Measurements from ENCODE around the gene DGKZ.
"Not testable (repeated sequence)": the region's sequence is repeated elsewhere in the genome, so short reads cannot be mapped to it uniquely, and the experiment has no call there.

Gene DGKZ

DNA sequence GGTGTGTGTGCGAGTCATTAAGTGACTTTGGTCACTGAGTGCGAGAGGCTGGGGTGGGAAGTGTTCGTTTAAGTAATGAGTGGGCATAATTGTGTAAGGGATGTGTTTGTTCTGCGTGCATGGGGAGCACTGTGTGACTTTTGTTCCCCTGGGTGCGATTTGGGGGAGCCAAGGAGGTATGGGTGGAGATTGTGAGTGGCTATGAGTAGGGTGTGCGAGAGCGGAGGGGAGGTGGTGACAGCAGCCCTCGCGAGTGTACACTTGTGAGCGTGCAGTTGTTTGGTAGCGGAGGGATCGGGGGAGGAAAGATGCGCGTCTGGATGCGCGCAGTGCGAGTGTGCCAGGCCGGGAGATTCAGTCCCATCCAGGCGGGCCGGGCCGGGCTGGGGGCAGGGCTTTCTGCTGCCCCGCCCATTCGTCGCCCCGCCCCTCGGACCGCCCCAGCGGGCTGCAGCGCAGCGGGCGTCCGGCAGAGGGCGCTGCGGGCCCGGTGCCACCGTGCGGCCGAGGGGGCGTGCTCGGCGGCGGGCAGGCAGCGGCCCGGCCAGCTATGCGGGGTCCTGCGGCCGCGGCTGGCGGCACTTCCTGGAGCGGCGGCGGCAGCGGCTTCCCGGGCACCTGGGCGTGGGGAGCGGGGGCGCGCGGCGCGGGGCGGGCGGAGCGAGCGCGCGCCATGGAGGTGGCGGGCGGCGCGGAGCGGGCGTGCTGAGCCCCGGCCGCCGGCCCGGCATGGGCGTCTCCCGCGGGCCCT, at the start of gene DGKZ:
Gene DGKZ (plus strand): TSS at position 578 of the 751 bp plus-strand sequence. CDS start 197 bp downstream, outside the sequence.
- peak; percentile 90 for DNase-seq (ENCODE audit: low spot score)

DNA sequence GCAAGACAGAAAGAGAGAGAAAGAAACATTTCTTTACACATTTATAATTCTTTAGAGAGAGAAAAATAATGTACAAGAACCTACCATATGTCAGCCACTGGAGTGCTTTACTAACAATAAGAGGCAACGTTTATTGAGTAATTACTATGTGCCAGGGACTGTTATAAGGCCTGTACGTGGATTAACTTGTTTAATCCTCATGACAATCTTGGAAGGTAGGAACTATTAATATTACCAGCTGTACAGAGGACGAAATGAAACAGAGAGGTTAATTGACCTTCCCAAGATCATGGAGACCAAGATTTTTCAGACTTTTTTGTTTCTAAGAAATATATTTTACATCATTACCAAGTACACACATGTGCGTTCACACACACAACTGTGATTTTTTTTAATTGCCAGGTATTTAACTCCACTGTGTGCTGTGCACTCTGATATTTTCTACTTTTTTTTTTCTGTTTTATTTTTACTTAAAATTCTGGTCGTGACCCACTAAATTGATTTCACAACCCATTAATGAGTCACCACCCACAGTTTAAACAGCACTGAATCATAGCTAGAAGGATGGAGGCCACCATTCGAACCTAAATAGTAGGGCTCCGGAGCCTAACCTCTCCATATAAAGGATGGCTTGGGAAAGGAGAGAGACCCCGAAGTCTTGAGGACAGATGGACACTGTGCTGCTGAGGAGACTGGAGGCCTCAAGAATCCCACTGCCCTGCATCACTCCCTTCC, 48.4 kb upstream of the DGKZ start:
- DNase-seq (ENCODE audit: low spot score) = no peak

- DNase-seq (ENCODE audit: low spot score) = no peak
Measured at GRCh38 chr11:46299451-46299961, 47.8 kb upstream of the DGKZ start.

GRCh38 chr11:46300270-46300669, 47.0 kb upstream of the DGKZ start:
- no peak for DNase-seq (ENCODE audit: low spot score)

GRCh38 chr11:46302866-46303265, 44.4 kb upstream of the DGKZ start:
- no peak for DNase-seq (ENCODE audit: low spot score)

DNA sequence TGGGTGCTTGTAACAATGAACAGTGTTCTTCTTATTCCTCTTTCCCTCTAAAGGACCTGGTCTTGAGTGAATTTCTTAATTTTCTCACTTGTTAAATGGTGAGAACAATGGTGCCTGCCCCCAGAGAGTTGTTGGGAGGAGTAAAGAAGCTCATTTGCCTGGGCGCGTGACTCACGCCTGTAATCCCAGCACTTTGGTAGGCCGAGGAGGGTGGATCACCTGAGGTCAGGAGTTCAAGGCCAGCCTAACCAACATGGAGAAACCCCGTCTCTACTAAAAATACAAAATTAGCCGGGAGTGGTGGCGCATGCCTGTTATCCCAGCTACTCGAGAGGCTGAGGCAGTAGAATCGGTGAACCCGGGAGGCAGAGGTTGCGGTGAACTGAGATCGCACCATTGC, 43.2 kb upstream of the DGKZ start:
- not testable (repeated sequence) for DNase-seq (ENCODE audit: low spot score)

- no peak for DNase-seq (ENCODE audit: low spot score)
Measured at GRCh38 chr11:46304605-46305179, 42.6 kb upstream of the DGKZ start.

DNA sequence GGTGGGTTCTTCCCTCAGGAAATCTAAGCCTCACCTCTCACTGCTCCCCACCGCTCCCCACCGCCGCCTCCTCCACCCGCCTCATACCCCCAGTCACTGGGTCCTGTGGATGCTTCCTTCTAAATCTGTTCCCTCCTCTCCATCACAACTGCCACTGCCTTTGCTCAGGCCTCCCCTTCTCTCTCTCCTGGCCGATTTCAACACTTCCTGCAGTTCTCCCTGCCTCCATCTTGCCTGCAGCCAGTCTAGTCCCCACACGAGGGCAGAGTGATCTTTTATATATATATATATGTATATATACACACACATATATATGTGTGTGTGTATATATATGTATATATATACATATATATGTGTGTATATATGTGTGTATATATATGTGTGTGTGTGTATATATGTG, 42.0 kb upstream of the DGKZ start:
- no peak for DNase-seq (ENCODE audit: low spot score)

DNA sequence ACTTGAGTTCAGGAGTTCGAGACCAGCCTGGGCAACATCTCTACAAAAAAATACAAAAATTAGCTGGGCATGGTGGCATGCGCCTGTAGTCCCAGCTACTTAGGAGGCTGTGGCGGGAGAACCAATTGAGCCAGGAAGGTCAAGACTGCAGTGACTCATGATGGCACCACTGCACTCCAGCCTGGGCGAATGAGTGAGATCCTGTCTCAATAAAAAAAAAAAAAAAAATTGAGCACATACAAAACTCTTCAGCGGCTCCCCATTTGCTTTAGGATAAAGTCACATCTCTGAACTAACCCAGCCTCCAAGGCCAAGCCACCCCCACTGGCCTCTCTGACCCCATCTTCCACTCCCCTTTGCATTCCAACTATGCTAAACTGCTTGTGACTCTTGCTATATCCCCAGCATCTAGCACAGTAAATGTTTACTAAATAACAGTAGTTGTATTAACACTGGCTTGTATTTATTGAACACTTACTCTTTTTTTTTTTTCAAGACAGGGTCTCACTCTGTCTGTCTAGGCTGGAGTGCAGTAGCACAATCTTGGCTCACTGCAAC, 40.9 kb upstream of the DGKZ start:
- no peak for DNase-seq (ENCODE audit: low spot score)

GRCh38 chr11:46307369-46307768, 39.9 kb upstream of the DGKZ start:
- no peak for DNase-seq (ENCODE audit: low spot score)

DNA sequence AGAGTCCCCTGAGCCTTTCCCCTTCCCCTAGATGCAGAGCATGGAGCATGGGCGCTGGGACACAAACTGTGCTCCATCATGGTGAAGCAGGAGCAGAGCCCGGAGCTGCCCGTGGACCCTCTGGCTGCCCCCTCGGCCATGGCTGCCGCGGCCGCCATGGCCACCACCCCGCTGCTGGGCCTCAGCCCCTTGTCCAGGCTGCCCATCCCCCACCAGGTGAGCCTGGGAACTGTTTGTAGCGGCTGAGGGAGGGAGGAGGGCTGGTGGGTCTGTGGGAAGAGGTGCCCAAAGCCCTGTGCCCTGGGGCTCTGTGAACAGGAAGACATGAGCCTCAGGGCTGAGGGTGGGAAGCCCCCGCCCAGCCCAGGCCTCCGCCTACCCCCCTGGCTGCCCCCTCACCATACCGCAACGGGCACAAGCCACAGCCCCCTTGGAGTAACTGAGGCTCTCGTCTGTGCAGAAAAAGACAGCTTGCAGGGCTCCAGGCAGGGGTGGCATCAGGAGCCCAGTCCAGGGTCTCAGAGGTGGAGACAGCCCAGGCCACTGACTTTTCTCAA, 39.4 kb upstream of the DGKZ start:
- no peak for DNase-seq (ENCODE audit: low spot score)

DNA sequence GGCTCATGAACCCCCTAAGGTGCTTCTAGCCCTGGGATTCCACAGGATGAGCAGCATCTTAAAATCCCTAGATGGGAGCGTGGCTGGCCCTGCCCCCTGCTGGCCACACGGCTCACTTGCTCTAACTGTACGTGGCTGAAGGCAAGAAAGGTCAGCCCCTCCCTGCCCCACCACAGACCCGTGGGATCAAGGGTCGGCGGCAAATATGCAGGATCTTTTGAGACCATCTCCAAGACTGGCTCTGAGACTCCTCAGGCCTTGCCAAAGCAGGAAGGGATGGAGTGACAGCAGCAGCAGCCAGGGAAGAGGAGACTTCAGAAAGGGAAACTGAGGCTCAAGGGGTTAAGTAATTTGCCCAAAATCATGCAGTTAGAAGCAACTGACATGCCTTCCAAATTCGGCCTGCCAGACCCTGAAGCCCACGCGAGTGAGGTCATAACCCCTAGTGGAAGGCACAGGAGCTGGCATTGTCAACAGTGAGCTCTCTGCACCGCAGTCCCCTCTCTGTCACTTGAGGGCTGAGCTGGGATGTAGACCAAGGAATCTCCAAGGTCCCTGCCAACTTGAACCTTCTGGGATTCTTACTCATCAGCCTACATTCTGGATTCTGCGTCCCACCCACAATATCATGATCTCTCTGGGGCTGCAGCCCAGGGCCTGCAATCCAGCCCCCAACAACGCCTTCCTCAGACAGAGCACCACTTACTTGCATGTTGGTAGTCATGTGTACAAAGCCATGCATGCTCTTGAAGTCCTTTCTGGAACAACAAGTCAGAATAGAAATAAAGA, 38.4 kb upstream of the DGKZ start:
- DNase-seq (ENCODE audit: low spot score) = peak; percentile 64

- DNase-seq (ENCODE audit: low spot score) = no peak
Measured at GRCh38 chr11:46309814-46310259, 37.4 kb upstream of the DGKZ start.

- DNase-seq (ENCODE audit: low spot score) = peak; percentile 73
Measured at GRCh38 chr11:46315033-46315738, 32.1 kb upstream of the DGKZ start.

- no peak for DNase-seq (ENCODE audit: low spot score)
Measured at GRCh38 chr11:46315783-46316563, 31.3 kb upstream of the DGKZ start.

GRCh38 chr11:46319074-46319453, 28.2 kb upstream of the DGKZ start:
- DNase-seq (ENCODE audit: low spot score) = no peak

DNA sequence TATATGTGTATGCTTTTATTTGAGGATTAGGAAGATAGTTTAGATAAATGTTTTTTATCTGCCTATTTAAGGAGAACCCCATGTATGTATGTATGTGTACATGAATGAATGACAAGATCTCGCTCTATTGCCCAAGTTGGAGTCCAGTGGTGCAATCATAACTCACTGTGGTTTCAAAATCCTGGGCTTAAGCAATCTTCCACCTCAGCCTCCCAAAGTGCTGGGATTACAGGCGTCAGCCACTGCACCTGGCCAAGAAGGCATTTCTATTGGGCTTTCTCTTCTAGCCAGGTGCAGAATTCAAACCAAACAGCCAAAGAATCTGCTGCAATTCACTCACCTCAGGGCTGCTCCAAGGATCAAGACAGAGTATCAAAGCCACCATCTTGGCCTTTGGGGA, 25.5 kb upstream of the DGKZ start:
- no peak for DNase-seq (ENCODE audit: low spot score)

- DNase-seq (ENCODE audit: low spot score) = no peak
Measured at GRCh38 chr11:46322759-46323158, 24.5 kb upstream of the DGKZ start.

GRCh38 chr11:46326813-46327416, 20.3 kb upstream of the DGKZ start:
- no peak for DNase-seq (ENCODE audit: low spot score)

DNA sequence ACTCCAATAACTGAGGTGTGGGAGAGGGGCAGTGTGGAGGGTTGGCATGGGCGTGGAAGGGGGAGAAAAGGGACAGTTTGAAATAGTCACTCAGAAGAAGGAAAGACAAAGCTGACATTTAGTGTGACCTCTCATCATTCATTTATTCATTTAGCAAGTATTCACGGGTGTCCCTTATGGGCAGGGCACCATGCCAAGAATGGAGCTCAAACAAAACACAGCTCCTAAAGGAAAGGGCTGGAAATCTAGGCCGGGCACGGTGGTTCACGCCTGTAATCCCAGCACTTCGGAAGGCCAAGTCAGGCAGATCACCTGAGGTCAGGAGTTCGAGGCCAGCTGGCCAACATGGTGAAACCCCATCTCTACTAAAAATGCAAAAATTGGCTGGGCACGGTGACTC, 19.4 kb upstream of the DGKZ start:
- no peak for DNase-seq (ENCODE audit: low spot score)
